WERI-Rb-1 (cell line): ENCODE measurements around the gene TNFRSF19.

Experiments
- DNase-seq: peaks from one replicate; pipeline ENCODE4 v3.0.0-alpha.2; 2020
- H3K27ac ChIP-seq: fragments of 250-450 bp; sonication (Bioruptor Pico); 2 replicates; pipeline ENCODE4 v1.5.1; 2020; ENCODE audit warnings: mild to moderate bottlenecking, moderate library complexity
- H3K27me3 ChIP-seq: fragments of 250-450 bp; sonication (Bioruptor Pico); 2 replicates; pipeline ENCODE4 v1.5.1; 2021; ENCODE audit warnings: mild to moderate bottlenecking, low read depth, moderate library complexity; ENCODE audit not compliant: insufficient read depth, severe bottlenecking
- H3K36me3 ChIP-seq: fragments of 250-450 bp; sonication (Bioruptor Pico); 2 replicates; pipeline ENCODE4 v1.5.1; 2020; ENCODE audit warnings: mild to moderate bottlenecking, moderate library complexity
- H3K4me3 ChIP-seq: 2 replicates; pipeline ENCODE4 v1.5.1; 2011; ENCODE audit warnings: low read depth, mild to moderate bottlenecking, control low read depth, low read length
- H3K9me3 ChIP-seq: fragments of 250-450 bp; sonication (Bioruptor Pico); 2 replicates; pipeline ENCODE4 v1.5.1; 2021; ENCODE audit warnings: mild to moderate bottlenecking, moderate library complexity; ENCODE audit not compliant: severe bottlenecking
- CTCF ChIP-seq: IDR thresholded peaks from 2 replicates; pipeline ENCODE4 v1.5.1; 2011; ENCODE audit warnings: low read depth, mild to moderate bottlenecking, control low read depth, inconsistent platforms, low read length

TNFRSF19 gene

GRCh38 chr13:23615395-23616081 lies 45.3 kb downstream of the TNFRSF19 start:
- DNase-seq = no peak
- H3K9me3 ChIP-seq = no peaks in the 10 kb centered on the region
- H3K36me3 ChIP-seq = peaks cover 4% of the 10 kb centered on the region; the same call in 1 of the 2 replicates
- H3K27ac ChIP-seq = no peak overlapping the region
- H3K4me3 ChIP-seq = no peak overlapping the region
- no peaks in the 10 kb centered on the region for H3K27me3 ChIP-seq
- no peak for TF ChIP-seq CTCF

- Histone ChIP-seq H3K27me3 (no peaks in the 10 kb centered on the region), H3K36me3 (peaks cover 4% of the 10 kb centered on the region; the same call in 1 of the 2 replicates), H3K27ac (no peak overlapping the region), H3K4me3 (no peak overlapping the region), H3K9me3 (no peaks in the 10 kb centered on the region)
- TF ChIP-seq CTCF = no peak
- no peak for DNase-seq
Measured at GRCh38 chr13:23616228-23616627, 46.0 kb downstream of the TNFRSF19 start.

DNA sequence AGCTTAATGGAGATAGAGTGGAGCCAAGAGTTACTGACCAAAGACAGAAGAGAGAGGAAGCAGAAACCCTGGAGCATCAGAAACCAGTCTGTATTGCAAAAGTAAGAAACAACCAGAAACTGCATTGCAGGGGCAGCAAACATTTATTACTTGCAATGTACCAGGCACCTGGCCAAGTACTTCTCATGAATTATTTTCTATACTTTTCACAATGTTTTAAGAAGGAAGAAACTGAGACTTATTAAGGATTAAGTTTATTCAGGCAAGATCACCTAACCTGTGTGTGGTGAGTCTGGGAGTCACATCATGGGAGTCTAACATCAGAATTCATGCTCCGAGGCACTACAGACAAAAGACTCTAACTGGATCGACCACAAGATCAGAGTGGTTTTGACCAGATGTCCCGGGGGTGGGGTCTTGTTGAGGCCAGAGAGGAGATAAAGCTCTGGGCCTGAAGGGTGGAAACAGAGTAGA lies 47.4 kb downstream of the TNFRSF19 start:
- no peaks in the 10 kb centered on the region for H3K9me3 ChIP-seq
- DNase-seq = peak; percentile 51
- H3K27me3 ChIP-seq = no peaks in the 10 kb centered on the region
- H3K36me3 ChIP-seq = peaks cover 4% of the 10 kb centered on the region; the same call in 1 of the 2 replicates
- no peak for TF ChIP-seq CTCF
- H3K4me3 ChIP-seq = no peak overlapping the region
- H3K27ac ChIP-seq = no peak overlapping the region

- H3K36me3 ChIP-seq = peaks cover 4% of the 10 kb centered on the region; the same call in 1 of the 2 replicates
- H3K9me3 ChIP-seq = no peaks in the 10 kb centered on the region
- no peak for DNase-seq
- H3K4me3 ChIP-seq = no peak overlapping the region
- no peak overlapping the region for H3K27ac ChIP-seq
- H3K27me3 ChIP-seq = no peaks in the 10 kb centered on the region
- no peak for TF ChIP-seq CTCF
Measured at GRCh38 chr13:23618341-23618740, 48.1 kb downstream of the TNFRSF19 start.

- Histone ChIP-seq H3K27ac (no peak overlapping the region), H3K9me3 (no peaks in the 10 kb centered on the region), H3K36me3 (peaks cover 4% of the 10 kb centered on the region; the same call in 1 of the 2 replicates), H3K27me3 (no peaks in the 10 kb centered on the region), H3K4me3 (no peak overlapping the region)
- no peak for TF ChIP-seq CTCF
- DNase-seq = no peak
Measured at GRCh38 chr13:23619068-23619855, 49.0 kb downstream of the TNFRSF19 start.
